Ishikawa (cell line): ENCODE results near the gene ATP10D.

Experiments used
- CEBPB ChIP-seq: IDR thresholded peaks from 2 replicates; pipeline ENCODE4 v1.6.1; 2012
- CREB1 ChIP-seq: IDR thresholded peaks from 2 replicates; pipeline ENCODE4 v1.6.1; 2012; ENCODE audit warnings: low read depth
- EGR1 ChIP-seq: IDR thresholded peaks from 2 replicates; pipeline ENCODE4 v1.6.1; 2012
- EP300 ChIP-seq: IDR thresholded peaks from 2 replicates; pipeline ENCODE4 v1.6.1; 2012; ENCODE audit warnings: borderline replicate concordance
- FOXM1 ChIP-seq: IDR thresholded peaks from 2 replicates; pipeline ENCODE4 v1.6.1; 2012; ENCODE audit warnings: low read depth, borderline replicate concordance
- MAX ChIP-seq: IDR thresholded peaks from 2 replicates; pipeline ENCODE4 v1.6.1; 2012
- NFIC ChIP-seq: IDR thresholded peaks from 2 replicates; pipeline ENCODE4 v1.6.1; 2012
- RAD21 ChIP-seq: IDR thresholded peaks from 2 replicates; pipeline ENCODE4 v1.6.1; 2012; ENCODE audit warnings: low read depth
- REST ChIP-seq: IDR thresholded peaks from 2 replicates; pipeline ENCODE4 v1.6.1; 2012; ENCODE audit warnings: low read depth, mild to moderate bottlenecking
- TAF1 ChIP-seq: IDR thresholded peaks from 2 replicates; pipeline ENCODE4 v1.6.1; 2012; ENCODE audit warnings: low read depth, mild to moderate bottlenecking
- TCF12 ChIP-seq: IDR thresholded peaks from 2 replicates; pipeline ENCODE4 v1.6.1; 2012; ENCODE audit warnings: low read depth
- TEAD4 ChIP-seq: IDR thresholded peaks from 2 replicates; pipeline ENCODE4 v1.6.1; 2012
- YY1 ChIP-seq: IDR thresholded peaks from 2 replicates; pipeline ENCODE4 v1.6.1; 2012; ENCODE audit warnings: low read depth
- ZBTB7A ChIP-seq: IDR thresholded peaks from 2 replicates; pipeline ENCODE4 v1.6.1; 2012; ENCODE audit warnings: low read depth
- TF ChIP-seq, protein P1 (sequence below): IDR thresholded peaks from 2 replicates; pipeline ENCODE4 v1.6.1; 2012

ATP10D gene

GRCh38 chr4:47463235-47463956, 21.7 kb upstream of the ATP10D start, which contains the start of gene COMMD8:
COMMD8 (minus strand) TSS chr4:47463702; CDS start chr4:47463651, 51 bp downstream.
- TF ChIP-seq TCF12 = 0 out of 2 replicates have a peak, but pooled peaks have one; percentile 31
- TF ChIP-seq MAX = peak; percentile 86
- no peak for TF ChIP-seq CREB1
- no peak for TF ChIP-seq EP300
- TF ChIP-seq, protein P1, sequence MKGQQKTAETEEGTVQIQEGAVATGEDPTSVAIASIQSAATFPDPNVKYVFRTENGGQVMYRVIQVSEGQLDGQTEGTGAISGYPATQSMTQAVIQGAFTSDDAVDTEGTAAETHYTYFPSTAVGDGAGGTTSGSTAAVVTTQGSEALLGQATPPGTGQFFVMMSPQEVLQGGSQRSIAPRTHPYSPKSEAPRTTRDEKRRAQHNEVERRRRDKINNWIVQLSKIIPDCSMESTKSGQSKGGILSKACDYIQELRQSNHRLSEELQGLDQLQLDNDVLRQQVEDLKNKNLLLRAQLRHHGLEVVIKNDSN = peak; percentile 100
- TF ChIP-seq EGR1 = no peak
- TF ChIP-seq TAF1 = peak; percentile 78
- TF ChIP-seq YY1 = 0 out of 2 replicates have a peak, but pooled peaks have one; percentile 45

GRCh38 chr4:47465004-47465403, 20.1 kb upstream of the ATP10D start:
- TF ChIP-seq TCF12 (no peak), NFIC (no peak), ZBTB7A (no peak), YY1 (no peak), CEBPB (no peak), EP300 (no peak), CREB1 (no peak), TEAD4 (no peak), MAX (no peak), TAF1 (no peak), RAD21 (no peak), FOXM1 (no peak), EGR1 (no peak), REST (no peak)
- TF ChIP-seq, protein P1 = no peak

- TF ChIP-seq NFIC = no peak
- TF ChIP-seq REST = no peak
- no peak for TF ChIP-seq EGR1
- TF ChIP-seq, protein P1 = no peak
- no peak for TF ChIP-seq FOXM1
- TF ChIP-seq YY1 = no peak
- TF ChIP-seq EP300 = no peak
- TF ChIP-seq CREB1 = no peak
- no peak for TF ChIP-seq RAD21
- no peak for TF ChIP-seq TAF1
- TF ChIP-seq TEAD4 = no peak
- TF ChIP-seq CEBPB = no peak
- no peak for TF ChIP-seq ZBTB7A
- TF ChIP-seq MAX = no peak
- TF ChIP-seq TCF12 = no peak
Observed at GRCh38 chr4:47466056-47466785, 18.9 kb upstream of the ATP10D start.

DNA sequence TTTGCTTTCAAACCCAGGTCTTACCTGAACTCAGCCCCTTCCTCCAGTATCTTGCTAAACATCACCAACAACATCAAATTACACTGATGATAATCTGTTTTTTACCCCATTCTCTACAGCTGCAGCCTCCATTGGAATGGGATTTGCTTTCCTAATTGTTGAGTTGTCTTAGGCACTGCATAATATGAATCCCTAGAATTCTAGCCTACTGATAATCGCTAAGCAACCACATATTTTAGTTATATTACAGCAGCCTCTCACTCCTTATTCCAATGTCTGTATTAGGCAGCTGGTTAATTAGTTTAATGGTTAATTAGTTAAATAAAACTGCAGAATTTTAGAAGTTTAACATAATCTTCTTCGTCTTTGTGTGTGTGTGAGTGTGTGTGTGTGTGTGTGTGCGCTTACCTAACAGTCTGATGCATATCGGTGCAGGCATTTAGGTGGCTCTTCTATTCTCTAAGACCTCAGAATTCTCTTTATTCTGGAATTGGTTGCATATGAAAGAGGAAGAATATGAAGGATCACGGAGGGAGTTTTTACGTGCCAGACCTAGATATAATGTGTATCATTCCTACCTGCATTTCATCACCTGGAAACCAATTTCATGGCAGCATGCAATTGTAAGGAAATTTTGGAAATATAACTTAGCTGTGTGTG, 16.2 kb upstream of the ATP10D start:
- TF ChIP-seq RAD21 (no peak), CEBPB (no peak), ZBTB7A (no peak), EGR1 (no peak), TEAD4 (no peak), YY1 (no peak), EP300 (no peak), MAX (no peak), TCF12 (no peak), TAF1 (no peak), CREB1 (no peak)
- TF ChIP-seq, protein P1 = no peak
